ENCODE data around the gene TESK2.

DNA sequence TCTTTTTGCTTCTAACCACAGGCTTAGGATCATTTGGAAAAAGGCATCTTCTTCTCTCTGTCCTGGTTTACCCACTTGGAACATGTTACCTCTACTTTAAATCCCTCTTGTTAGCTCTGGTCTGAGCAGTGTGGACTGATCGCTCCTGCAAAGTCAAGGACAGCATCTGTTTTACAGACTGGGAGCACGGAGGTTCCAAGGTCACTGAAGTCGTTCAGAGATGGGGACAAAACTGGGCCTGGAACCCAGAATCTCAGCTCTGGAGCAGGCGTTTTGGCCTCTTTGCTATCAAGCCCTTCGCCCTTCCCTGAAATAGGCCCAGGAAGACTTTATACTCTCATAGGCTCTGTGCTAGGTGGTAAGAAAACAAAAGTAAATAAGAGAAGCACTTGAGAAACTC is 139.5 kb downstream of the TESK2 start:
- TF ChIP-seq EZH2 (IDR thresholded peaks at IDR 0.05; ENCODE audit: insufficient read depth, poor library complexity, severe bottlenecking) = no peak
- no peak for TF ChIP-seq EZH2phosphoT487 (IDR thresholded peaks at IDR 0.05; ENCODE audit: insufficient read depth, low read depth)

All from GM23248 (cell line).